Measurements from ENCODE around the gene POGK.
A peak's percentile ranks its signal among the peaks of the same experiment; 100 is the strongest.
"Not testable (repeated sequence)": the region's sequence is repeated elsewhere in the genome, so short reads cannot be mapped to it uniquely, and the experiment has no call there.

POGK gene

GRCh38 chr1:166875302-166875733 is 36.0 kb downstream of the POGK start:
- TF ChIP-seq CTCF (IDR thresholded peaks at IDR 0.05; ENCODE audit: unreplicated experiment in 3 of 3) = no peak
- Mint-ChIP-seq H3K36me3 (ENCODE audit: low read depth) (peaks cover 4% of the 10 kb centered on the region), H3K27ac (peak overlapping the region; percentile 43 to 83 (median 60)), H3K9me3 (no peaks in the 10 kb centered on the region), H3K4me3 (peak overlapping the region; percentile 90 to 96 (median 91)), H3K27me3 (ENCODE audit: low read depth) (peaks cover 6% of the 10 kb centered on the region), H3K4me1 (peaks cover 24% of the 10 kb centered on the region)

- Mint-ChIP-seq H3K4me3 (peak within 1 kb of the TSS; percentile 93 to 97 (median 96)), H3K36me3 (ENCODE audit: low read depth) (peaks cover 4% of the 10 kb centered on the region), H3K4me1 (peaks cover 24% of the 10 kb centered on the region), H3K9me3 (no peaks in the 10 kb centered on the region), H3K27ac (peak within 1 kb of the TSS; percentile 43 to 97 (median 92)), H3K27me3 (ENCODE audit: low read depth) (peaks cover 7% of the 10 kb centered on the region)
- TF ChIP-seq CTCF (IDR thresholded peaks at IDR 0.05; ENCODE audit: unreplicated experiment in 3 of 3) = no peak
Measured at GRCh38 chr1:166875734-166876539, 36.7 kb downstream of the POGK start, which contains the start of gene TADA1. Gene TADA1 (minus strand): TSS chr1:166876264. CDS start chr1:166876233, 31 bp downstream.

GRCh38 chr1:166876540-166876838 is 37.2 kb downstream of the POGK start:
- peak overlapping the region; percentile 43 to 97 (median 92) for H3K27ac Mint-ChIP-seq
- TF ChIP-seq CTCF (IDR thresholded peaks at IDR 0.05; ENCODE audit: unreplicated experiment in 3 of 3) = peak in 2 of 3 experiments; percentile 23 to 26
- peaks cover 7% of the 10 kb centered on the region for H3K27me3 Mint-ChIP-seq (ENCODE audit: low read depth)
- H3K4me1 Mint-ChIP-seq = peaks cover 21% of the 10 kb centered on the region
- H3K36me3 Mint-ChIP-seq (ENCODE audit: low read depth) = peaks cover 4% of the 10 kb centered on the region
- H3K9me3 Mint-ChIP-seq = no peaks in the 10 kb centered on the region
- peak overlapping the region; percentile 93 to 97 (median 96) for H3K4me3 Mint-ChIP-seq

GRCh38 chr1:166878173-166878917 is 39.1 kb downstream of the POGK start:
- H3K4me3 Mint-ChIP-seq; H3K9me3 Mint-ChIP-seq; H3K36me3 Mint-ChIP-seq (ENCODE audit: low read depth); H3K27ac Mint-ChIP-seq: not testable (repeated sequence)
- Mint-ChIP-seq H3K27me3 (ENCODE audit: low read depth) (peaks cover 12% of the 10 kb centered on the region), H3K4me1 (peaks cover 14% of the 10 kb centered on the region)

GRCh38 chr1:166882893-166883292 is 43.6 kb downstream of the POGK start:
- H3K36me3 Mint-ChIP-seq (ENCODE audit: low read depth) = no peaks in the 10 kb centered on the region
- no peaks in the 10 kb centered on the region for H3K4me1 Mint-ChIP-seq
- H3K4me3 Mint-ChIP-seq = no peak overlapping the region
- no peak for TF ChIP-seq CTCF (IDR thresholded peaks at IDR 0.05; ENCODE audit: unreplicated experiment in 3 of 3)
- H3K27ac Mint-ChIP-seq = no peak overlapping the region
- H3K27me3 Mint-ChIP-seq (ENCODE audit: low read depth) = peaks cover 36% of the 10 kb centered on the region
- H3K9me3 Mint-ChIP-seq = no peaks in the 10 kb centered on the region

GRCh38 chr1:166884040-166884642 is 44.9 kb downstream of the POGK start:
- peaks cover 35% of the 10 kb centered on the region for H3K27me3 Mint-ChIP-seq (ENCODE audit: low read depth)
- peak; percentile 70 to 80 (median 76) for TF ChIP-seq CTCF (IDR thresholded peaks at IDR 0.05; ENCODE audit: unreplicated experiment in 3 of 3)
- no peaks in the 10 kb centered on the region for H3K36me3 Mint-ChIP-seq (ENCODE audit: low read depth)

More at GRCh38 chr1:166884040-166884642, 44.9 kb downstream of the POGK start:
- no peaks in the 10 kb centered on the region for H3K9me3 Mint-ChIP-seq
- H3K4me3 Mint-ChIP-seq = no peak overlapping the region
- no peak overlapping the region for H3K27ac Mint-ChIP-seq
- no peaks in the 10 kb centered on the region for H3K4me1 Mint-ChIP-seq
